GM23338 (cell line): ENCODE measurements around the gene MPO. TPM values are rescaled to one million over a fixed set of nuclear protein-coding genes. Genes with fewer than 3 reads are reported as not detected.

ENCODE experiments used
- ATAC-seq: fragments of 200-7000 bp; cut with Tn5 transposase; 3 replicates; pipeline ENCODE4 v1.9.1; 2020
- DNase-seq: peaks from one replicate; pipeline ENCODE4 v3.0.0-alpha.2; 2015; ENCODE audit warnings: low spot score
- H2AFZ ChIP-seq: fragments of 200-600 bp; sonication (generic); 2 replicates; pipeline ENCODE4 v1.8.0; 2016; ENCODE audit warnings: antibody characterized with exemption, mild to moderate bottlenecking, moderate library complexity
- H3F3A ChIP-seq: fragments of 200-600 bp; sonication (generic); replicated peaks from 2 replicates; pipeline ENCODE4 v1.8.0; 2017; ENCODE audit warnings: antibody characterized with exemption, mixed run types, low read depth
- H3K27ac ChIP-seq: fragments of 200-600 bp; sonication (generic); 2 replicates; pipeline ENCODE4 v1.6.1; 2016; ENCODE audit warnings: low read depth
- H3K27me3 ChIP-seq: fragments of 200-600 bp; sonication (generic); 2 replicates; pipeline ENCODE4 v1.8.0; 2016; ENCODE audit warnings: mild to moderate bottlenecking, mixed run types, moderate library complexity; ENCODE audit not compliant: insufficient read depth
- H3K36me3 ChIP-seq: fragments of 200-600 bp; sonication (generic); 2 replicates; pipeline ENCODE4 v1.8.0; 2016; ENCODE audit warnings: mild to moderate bottlenecking; ENCODE audit not compliant: insufficient read depth
- H3K4me1 ChIP-seq: fragments of 200-600 bp; sonication (generic); 2 replicates; pipeline ENCODE4 v1.8.0; 2016; ENCODE audit warnings: mild to moderate bottlenecking, moderate library complexity; ENCODE audit not compliant: insufficient read depth
- H3K4me2 ChIP-seq: fragments of 200-600 bp; sonication (generic); 2 replicates; pipeline ENCODE4 v1.7.1; 2017; ENCODE audit warnings: mixed run types
- H3K4me3 ChIP-seq: fragments of 200-600 bp; sonication (generic); 2 replicates; pipeline ENCODE4 v1.6.1; 2016; ENCODE audit warnings: mixed run types
- H3K79me2 ChIP-seq: fragments of 200-600 bp; sonication (generic); replicated peaks from 2 replicates; pipeline ENCODE4 v1.8.0; 2017; ENCODE audit warnings: mild to moderate bottlenecking; ENCODE audit not compliant: insufficient read depth
- H3K9me2 ChIP-seq: fragments of 200-600 bp; sonication (generic); 2 replicates; pipeline ENCODE4 v1.8.0; 2017; ENCODE audit not compliant: insufficient read depth
- H4K20me1 ChIP-seq: fragments of 200-600 bp; sonication (generic); replicated peaks from 2 replicates; pipeline ENCODE4 v1.8.0; 2017; ENCODE audit warnings: mild to moderate bottlenecking; ENCODE audit not compliant: insufficient read depth
- H3K27ac Mint-ChIP-seq: 2 replicates; pipeline ENCODE4 v1.8.0; 2020; ENCODE audit warnings: inconsistent platforms, mild to moderate bottlenecking, moderate library complexity, mixed read lengths
- H3K27me3 Mint-ChIP-seq: 3 replicates; pipeline ENCODE4 v1.8.0; 2022; ENCODE audit warnings: low read depth, mild to moderate bottlenecking, moderate library complexity, mixed read lengths, inconsistent platforms; ENCODE audit not compliant: insufficient read depth, poor library complexity
- H3K36me3 Mint-ChIP-seq: 3 replicates; pipeline ENCODE4 v1.8.0; 2021; ENCODE audit warnings: low read depth, mild to moderate bottlenecking, inconsistent platforms, moderate library complexity, mixed read lengths
- H3K4me1 Mint-ChIP-seq: 3 replicates; pipeline ENCODE4 v1.8.0; 2020; ENCODE audit warnings: mild to moderate bottlenecking, inconsistent platforms, mixed read lengths
- H3K4me3 Mint-ChIP-seq: 3 replicates; pipeline ENCODE4 v1.8.0; 2021; ENCODE audit warnings: moderate library complexity, mild to moderate bottlenecking, inconsistent platforms, mixed read lengths
- H3K9me3 Mint-ChIP-seq: 3 replicates; pipeline ENCODE4 v1.8.0; 2020; ENCODE audit warnings: moderate library complexity, mild to moderate bottlenecking, inconsistent platforms, mixed read lengths
- EZH2phosphoT487 ChIP-seq: fragments of 200-600 bp; sonication (generic); IDR thresholded peaks from one replicate; pipeline ENCODE4 v1.8.1; 2018; ENCODE audit warnings: antibody characterized with exemption; ENCODE audit not compliant: unreplicated experiment
- JUNB ChIP-seq: IDR thresholded peaks from one replicate; pipeline ENCODE4 v1.6.1; 2016; ENCODE audit warnings: antibody characterized with exemption; ENCODE audit not compliant: unreplicated experiment
- ZNF114 ChIP-seq: fragments of 250-450 bp; sonication (Bioruptor Pico); IDR thresholded peaks from 2 replicates; pipeline ENCODE4 v1.5.0; 2020; ENCODE audit warnings: mild to moderate bottlenecking, moderate library complexity
- polyA plus RNA-seq: library from polyadenylated mRNA; unstranded; fragments of >200 nt; fragmentation: Nextera tagmentation; extraction: Ambion mirVana; gene quantifications from 2 replicates; pipeline ENCODE4 v1.2.1, GENCODE V29; 2016
- total RNA-seq: library from RNA; depleted of rRNA; stranded (reverse); fragments of >200 nt; shearing (Covaris generic); gene quantifications from 2 replicates; pipeline ENCODE4 v1.2.3, GENCODE V29; 2014
- TF ChIP-seq, protein P1 (sequence below): IDR thresholded peaks from one replicate; pipeline ENCODE4 v1.6.1; 2018; ENCODE audit warnings: antibody characterized with exemption; ENCODE audit not compliant: unreplicated experiment
- TF ChIP-seq, protein P2 (sequence below), 2 experiments: fragments of 200-600 bp in 1 of 2; sonication (generic) in 1 of 2; conservative IDR thresholded peaks; 2 replicates each; pipeline versions ENCODE4 v1.5.1 to v1.6.1; 2016 to 2017; ENCODE audit warnings: antibody characterized with exemption in 2 of 2, low read depth in 2 of 2, mild to moderate bottlenecking in 2 of 2, moderate library complexity in 1 of 2
- TF ChIP-seq, protein P3 (sequence below): fragments of 250-450 bp; sonication (Bioruptor Pico); IDR thresholded peaks from 2 replicates; pipeline ENCODE4 v1.5.0; 2020; ENCODE audit warnings: mild to moderate bottlenecking, moderate library complexity

MPO gene
- total and polyA plus RNA-seq, 2 experiments from 2014 or later: 0.08 TPM; not detected in 1

DNA sequence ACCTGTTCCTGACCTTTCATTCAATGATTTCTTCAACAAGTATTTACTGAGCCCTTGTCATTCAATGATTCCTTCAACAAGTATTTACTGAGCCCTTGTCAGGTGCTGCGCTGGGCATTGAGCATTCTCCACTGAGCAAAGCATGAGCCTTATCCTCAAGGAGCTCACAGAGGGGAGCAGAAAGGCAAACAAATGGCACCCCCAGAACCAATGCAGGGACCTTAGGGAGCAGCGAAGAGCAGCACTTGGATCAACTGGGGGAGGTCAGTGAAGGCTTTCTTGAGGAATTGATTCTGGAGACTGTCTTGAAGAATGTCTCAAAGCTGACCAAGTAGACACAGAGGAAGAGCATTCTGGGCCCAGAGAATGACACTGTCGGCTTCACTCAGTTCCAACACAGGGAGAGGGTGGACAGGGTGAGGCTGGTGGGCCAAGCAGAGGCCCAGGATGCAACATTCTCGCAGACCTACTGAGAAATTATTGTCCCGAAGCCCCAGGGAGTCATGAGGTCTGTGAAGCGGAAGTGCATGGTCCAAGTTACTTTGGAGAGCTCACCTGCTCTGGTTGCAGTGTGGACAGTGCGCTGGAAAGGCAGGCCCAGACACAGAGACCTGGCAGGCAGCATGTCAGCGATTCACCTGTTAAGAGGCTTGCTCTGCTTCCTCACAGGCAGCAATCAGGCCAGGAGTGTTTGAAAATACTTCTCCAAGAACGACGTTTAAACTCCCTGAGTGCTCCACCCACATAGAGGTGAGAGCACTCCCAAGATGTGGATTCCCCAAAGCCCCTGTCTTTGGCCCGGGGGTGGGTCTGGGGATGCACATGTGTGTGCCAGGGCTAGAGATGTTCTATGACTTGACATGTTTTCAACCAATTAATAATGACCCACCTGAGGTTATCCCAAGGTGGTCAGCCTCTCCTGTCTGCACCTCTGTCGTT lies 3.2 kb upstream of the MPO start:
- Histone ChIP-seq H3K36me3 (no peaks in the 10 kb centered on the region), H3K79me2 (no peaks in the 10 kb centered on the region), H3K4me2 (no peak overlapping the region), H3F3A (no peaks in the 10 kb centered on the region), H3K9me2 (peaks cover 5% of the 10 kb centered on the region; the same call in 1 of the 2 replicates), H3K27ac (no peak overlapping the region), H3K4me3 (no peak overlapping the region), H3K4me1 (peaks cover 20% of the 10 kb centered on the region; the same call in 1 of the 2 replicates), H4K20me1 (no peaks in the 10 kb centered on the region), H2AFZ (peak overlapping the region; percentile 67), H3K27me3 (peaks cover 18% of the 10 kb centered on the region)
- Mint-ChIP-seq H3K27ac (no peak overlapping the region), H3K4me1 (peaks cover 23% of the 10 kb centered on the region), H3K27me3 (peaks cover 10% of the 10 kb centered on the region), H3K4me3 (no peak overlapping the region), H3K9me3 (no peaks in the 10 kb centered on the region), H3K36me3 (no peaks in the 10 kb centered on the region)
- DNase-seq (no peak), ATAC-seq (peak; percentile 10)
- TF ChIP-seq, protein P1, sequence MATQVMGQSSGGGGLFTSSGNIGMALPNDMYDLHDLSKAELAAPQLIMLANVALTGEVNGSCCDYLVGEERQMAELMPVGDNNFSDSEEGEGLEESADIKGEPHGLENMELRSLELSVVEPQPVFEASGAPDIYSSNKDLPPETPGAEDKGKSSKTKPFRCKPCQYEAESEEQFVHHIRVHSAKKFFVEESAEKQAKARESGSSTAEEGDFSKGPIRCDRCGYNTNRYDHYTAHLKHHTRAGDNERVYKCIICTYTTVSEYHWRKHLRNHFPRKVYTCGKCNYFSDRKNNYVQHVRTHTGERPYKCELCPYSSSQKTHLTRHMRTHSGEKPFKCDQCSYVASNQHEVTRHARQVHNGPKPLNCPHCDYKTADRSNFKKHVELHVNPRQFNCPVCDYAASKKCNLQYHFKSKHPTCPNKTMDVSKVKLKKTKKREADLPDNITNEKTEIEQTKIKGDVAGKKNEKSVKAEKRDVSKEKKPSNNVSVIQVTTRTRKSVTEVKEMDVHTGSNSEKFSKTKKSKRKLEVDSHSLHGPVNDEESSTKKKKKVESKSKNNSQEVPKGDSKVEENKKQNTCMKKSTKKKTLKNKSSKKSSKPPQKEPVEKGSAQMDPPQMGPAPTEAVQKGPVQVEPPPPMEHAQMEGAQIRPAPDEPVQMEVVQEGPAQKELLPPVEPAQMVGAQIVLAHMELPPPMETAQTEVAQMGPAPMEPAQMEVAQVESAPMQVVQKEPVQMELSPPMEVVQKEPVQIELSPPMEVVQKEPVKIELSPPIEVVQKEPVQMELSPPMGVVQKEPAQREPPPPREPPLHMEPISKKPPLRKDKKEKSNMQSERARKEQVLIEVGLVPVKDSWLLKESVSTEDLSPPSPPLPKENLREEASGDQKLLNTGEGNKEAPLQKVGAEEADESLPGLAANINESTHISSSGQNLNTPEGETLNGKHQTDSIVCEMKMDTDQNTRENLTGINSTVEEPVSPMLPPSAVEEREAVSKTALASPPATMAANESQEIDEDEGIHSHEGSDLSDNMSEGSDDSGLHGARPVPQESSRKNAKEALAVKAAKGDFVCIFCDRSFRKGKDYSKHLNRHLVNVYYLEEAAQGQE: no peak

DNA sequence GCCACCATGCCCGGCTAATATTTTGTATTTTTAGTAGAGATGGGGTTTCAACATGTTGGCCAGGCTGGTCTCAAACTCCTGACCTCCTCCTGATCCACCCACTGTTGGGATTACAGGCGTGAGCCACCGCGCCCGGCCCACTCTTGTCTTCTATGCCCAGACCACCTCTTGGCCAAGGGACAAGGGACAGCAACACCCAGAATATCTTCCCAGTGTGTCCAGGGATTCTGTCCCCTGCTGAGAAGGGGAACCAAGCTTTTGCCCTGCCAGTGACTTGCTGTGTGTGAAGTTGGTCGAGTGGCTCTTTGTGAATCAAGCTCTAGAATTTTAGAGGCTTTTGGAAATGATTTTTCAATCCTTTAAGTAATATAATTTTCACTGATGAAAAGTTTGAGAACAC lies 1.7 kb upstream of the MPO start:
- Histone ChIP-seq H3F3A (no peaks in the 10 kb centered on the region), H4K20me1 (no peaks in the 10 kb centered on the region), H2AFZ (no peak overlapping the region), H3K4me2 (no peak overlapping the region), H3K4me3 (no peak overlapping the region), H3K27ac (no peak overlapping the region), H3K79me2 (no peaks in the 10 kb centered on the region), H3K27me3 (peaks cover 30% of the 10 kb centered on the region), H3K36me3 (no peaks in the 10 kb centered on the region), H3K9me2 (peaks cover 5% of the 10 kb centered on the region; the same call in 1 of the 2 replicates), H3K4me1 (peaks cover 20% of the 10 kb centered on the region; the same call in 1 of the 2 replicates)
- Mint-ChIP-seq H3K27me3 (peaks cover 20% of the 10 kb centered on the region), H3K4me1 (peaks cover 25% of the 10 kb centered on the region), H3K9me3 (no peaks in the 10 kb centered on the region), H3K4me3 (no peak overlapping the region), H3K27ac (no peak overlapping the region), H3K36me3 (no peaks in the 10 kb centered on the region)
- DNase-seq: no peak
- no peak for ATAC-seq
- TF ChIP-seq, protein P2, sequence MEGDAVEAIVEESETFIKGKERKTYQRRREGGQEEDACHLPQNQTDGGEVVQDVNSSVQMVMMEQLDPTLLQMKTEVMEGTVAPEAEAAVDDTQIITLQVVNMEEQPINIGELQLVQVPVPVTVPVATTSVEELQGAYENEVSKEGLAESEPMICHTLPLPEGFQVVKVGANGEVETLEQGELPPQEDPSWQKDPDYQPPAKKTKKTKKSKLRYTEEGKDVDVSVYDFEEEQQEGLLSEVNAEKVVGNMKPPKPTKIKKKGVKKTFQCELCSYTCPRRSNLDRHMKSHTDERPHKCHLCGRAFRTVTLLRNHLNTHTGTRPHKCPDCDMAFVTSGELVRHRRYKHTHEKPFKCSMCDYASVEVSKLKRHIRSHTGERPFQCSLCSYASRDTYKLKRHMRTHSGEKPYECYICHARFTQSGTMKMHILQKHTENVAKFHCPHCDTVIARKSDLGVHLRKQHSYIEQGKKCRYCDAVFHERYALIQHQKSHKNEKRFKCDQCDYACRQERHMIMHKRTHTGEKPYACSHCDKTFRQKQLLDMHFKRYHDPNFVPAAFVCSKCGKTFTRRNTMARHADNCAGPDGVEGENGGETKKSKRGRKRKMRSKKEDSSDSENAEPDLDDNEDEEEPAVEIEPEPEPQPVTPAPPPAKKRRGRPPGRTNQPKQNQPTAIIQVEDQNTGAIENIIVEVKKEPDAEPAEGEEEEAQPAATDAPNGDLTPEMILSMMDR (conservative IDR thresholded peaks at IDR 0.05; ENCODE audit: low read depth in 2 of 2): no peak
- TF ChIP-seq, protein P3, sequence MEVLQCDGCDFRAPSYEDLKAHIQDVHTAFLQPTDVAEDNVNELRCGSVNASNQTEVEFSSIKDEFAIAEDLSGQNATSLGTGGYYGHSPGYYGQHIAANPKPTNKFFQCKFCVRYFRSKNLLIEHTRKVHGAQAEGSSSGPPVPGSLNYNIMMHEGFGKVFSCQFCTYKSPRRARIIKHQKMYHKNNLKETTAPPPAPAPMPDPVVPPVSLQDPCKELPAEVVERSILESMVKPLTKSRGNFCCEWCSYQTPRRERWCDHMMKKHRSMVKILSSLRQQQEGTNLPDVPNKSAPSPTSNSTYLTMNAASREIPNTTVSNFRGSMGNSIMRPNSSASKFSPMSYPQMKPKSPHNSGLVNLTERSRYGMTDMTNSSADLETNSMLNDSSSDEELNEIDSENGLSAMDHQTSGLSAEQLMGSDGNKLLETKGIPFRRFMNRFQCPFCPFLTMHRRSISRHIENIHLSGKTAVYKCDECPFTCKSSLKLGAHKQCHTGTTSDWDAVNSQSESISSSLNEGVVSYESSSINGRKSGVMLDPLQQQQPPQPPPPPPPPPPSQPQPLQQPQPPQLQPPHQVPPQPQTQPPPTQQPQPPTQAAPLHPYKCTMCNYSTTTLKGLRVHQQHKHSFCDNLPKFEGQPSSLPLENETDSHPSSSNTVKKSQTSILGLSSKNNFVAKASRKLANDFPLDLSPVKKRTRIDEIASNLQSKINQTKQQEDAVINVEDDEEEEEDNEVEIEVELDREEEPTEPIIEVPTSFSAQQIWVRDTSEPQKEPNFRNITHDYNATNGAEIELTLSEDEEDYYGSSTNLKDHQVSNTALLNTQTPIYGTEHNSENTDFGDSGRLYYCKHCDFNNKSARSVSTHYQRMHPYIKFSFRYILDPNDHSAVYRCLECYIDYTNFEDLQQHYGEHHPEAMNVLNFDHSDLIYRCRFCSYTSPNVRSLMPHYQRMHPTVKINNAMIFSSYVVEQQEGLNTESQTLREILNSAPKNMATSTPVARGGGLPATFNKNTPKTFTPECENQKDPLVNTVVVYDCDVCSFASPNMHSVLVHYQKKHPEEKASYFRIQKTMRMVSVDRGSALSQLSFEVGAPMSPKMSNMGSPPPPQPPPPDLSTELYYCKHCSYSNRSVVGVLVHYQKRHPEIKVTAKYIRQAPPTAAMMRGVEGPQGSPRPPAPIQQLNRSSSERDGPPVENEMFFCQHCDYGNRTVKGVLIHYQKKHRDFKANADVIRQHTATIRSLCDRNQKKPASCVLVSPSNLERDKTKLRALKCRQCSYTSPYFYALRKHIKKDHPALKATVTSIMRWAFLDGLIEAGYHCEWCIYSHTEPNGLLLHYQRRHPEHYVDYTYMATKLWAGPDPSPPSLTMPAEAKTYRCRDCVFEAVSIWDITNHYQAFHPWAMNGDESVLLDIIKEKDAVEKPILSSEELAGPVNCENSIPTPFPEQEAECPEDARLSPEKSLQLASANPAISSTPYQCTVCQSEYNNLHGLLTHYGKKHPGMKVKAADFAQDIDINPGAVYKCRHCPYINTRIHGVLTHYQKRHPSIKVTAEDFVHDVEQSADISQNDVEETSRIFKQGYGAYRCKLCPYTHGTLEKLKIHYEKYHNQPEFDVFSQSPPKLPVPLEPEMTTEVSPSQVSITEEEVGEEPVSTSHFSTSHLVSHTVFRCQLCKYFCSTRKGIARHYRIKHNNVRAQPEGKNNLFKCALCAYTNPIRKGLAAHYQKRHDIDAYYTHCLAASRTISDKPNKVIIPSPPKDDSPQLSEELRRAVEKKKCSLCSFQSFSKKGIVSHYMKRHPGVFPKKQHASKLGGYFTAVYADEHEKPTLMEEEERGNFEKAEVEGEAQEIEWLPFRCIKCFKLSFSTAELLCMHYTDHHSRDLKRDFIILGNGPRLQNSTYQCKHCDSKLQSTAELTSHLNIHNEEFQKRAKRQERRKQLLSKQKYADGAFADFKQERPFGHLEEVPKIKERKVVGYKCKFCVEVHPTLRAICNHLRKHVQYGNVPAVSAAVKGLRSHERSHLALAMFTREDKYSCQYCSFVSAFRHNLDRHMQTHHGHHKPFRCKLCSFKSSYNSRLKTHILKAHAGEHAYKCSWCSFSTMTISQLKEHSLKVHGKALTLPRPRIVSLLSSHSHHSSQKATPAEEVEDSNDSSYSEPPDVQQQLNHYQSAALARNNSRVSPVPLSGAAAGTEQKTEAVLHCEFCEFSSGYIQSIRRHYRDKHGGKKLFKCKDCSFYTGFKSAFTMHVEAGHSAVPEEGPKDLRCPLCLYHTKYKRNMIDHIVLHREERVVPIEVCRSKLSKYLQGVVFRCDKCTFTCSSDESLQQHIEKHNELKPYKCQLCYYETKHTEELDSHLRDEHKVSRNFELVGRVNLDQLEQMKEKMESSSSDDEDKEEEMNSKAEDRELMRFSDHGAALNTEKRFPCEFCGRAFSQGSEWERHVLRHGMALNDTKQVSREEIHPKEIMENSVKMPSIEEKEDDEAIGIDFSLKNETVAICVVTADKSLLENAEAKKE (CRISPR knock-in tag): no peak
- no peak for TF ChIP-seq JUNB
- TF ChIP-seq ZNF114: no peak
- no peak for TF ChIP-seq EZH2phosphoT487
